GM23338 (cell line): ENCODE results near the gene ABCA1. TPM values are rescaled to one million over a fixed set of nuclear protein-coding genes. Genes with fewer than 3 reads are reported as not detected.

Experiments used
- ATAC-seq: fragments of 200-7000 bp; cut with Tn5 transposase; 3 replicates; pipeline ENCODE4 v1.9.1; 2020
- DNase-seq: peaks from one replicate; pipeline ENCODE4 v3.0.0-alpha.2; 2015; ENCODE audit warnings: low spot score
- H2AFZ ChIP-seq: fragments of 200-600 bp; sonication (generic); 2 replicates; pipeline ENCODE4 v1.8.0; 2016; ENCODE audit warnings: antibody characterized with exemption, mild to moderate bottlenecking, moderate library complexity
- H3F3A ChIP-seq: fragments of 200-600 bp; sonication (generic); replicated peaks from 2 replicates; pipeline ENCODE4 v1.8.0; 2017; ENCODE audit warnings: antibody characterized with exemption, mixed run types, low read depth
- H3K27ac ChIP-seq: fragments of 200-600 bp; sonication (generic); 2 replicates; pipeline ENCODE4 v1.6.1; 2016; ENCODE audit warnings: low read depth
- H3K27me3 ChIP-seq: fragments of 200-600 bp; sonication (generic); 2 replicates; pipeline ENCODE4 v1.8.0; 2016; ENCODE audit warnings: mild to moderate bottlenecking, mixed run types, moderate library complexity; ENCODE audit not compliant: insufficient read depth
- H3K36me3 ChIP-seq: fragments of 200-600 bp; sonication (generic); 2 replicates; pipeline ENCODE4 v1.8.0; 2016; ENCODE audit warnings: mild to moderate bottlenecking; ENCODE audit not compliant: insufficient read depth
- H3K4me1 ChIP-seq: fragments of 200-600 bp; sonication (generic); 2 replicates; pipeline ENCODE4 v1.8.0; 2016; ENCODE audit warnings: mild to moderate bottlenecking, moderate library complexity; ENCODE audit not compliant: insufficient read depth
- H3K4me2 ChIP-seq: fragments of 200-600 bp; sonication (generic); 2 replicates; pipeline ENCODE4 v1.7.1; 2017; ENCODE audit warnings: mixed run types
- H3K4me3 ChIP-seq: fragments of 200-600 bp; sonication (generic); 2 replicates; pipeline ENCODE4 v1.6.1; 2016; ENCODE audit warnings: mixed run types
- H3K79me2 ChIP-seq: fragments of 200-600 bp; sonication (generic); replicated peaks from 2 replicates; pipeline ENCODE4 v1.8.0; 2017; ENCODE audit warnings: mild to moderate bottlenecking; ENCODE audit not compliant: insufficient read depth
- H3K9me2 ChIP-seq: fragments of 200-600 bp; sonication (generic); 2 replicates; pipeline ENCODE4 v1.8.0; 2017; ENCODE audit not compliant: insufficient read depth
- H4K20me1 ChIP-seq: fragments of 200-600 bp; sonication (generic); replicated peaks from 2 replicates; pipeline ENCODE4 v1.8.0; 2017; ENCODE audit warnings: mild to moderate bottlenecking; ENCODE audit not compliant: insufficient read depth
- H3K27ac Mint-ChIP-seq: 2 replicates; pipeline ENCODE4 v1.8.0; 2020; ENCODE audit warnings: inconsistent platforms, mild to moderate bottlenecking, moderate library complexity, mixed read lengths
- H3K27me3 Mint-ChIP-seq: 3 replicates; pipeline ENCODE4 v1.8.0; 2022; ENCODE audit warnings: low read depth, mild to moderate bottlenecking, moderate library complexity, mixed read lengths, inconsistent platforms; ENCODE audit not compliant: insufficient read depth, poor library complexity
- H3K36me3 Mint-ChIP-seq: 3 replicates; pipeline ENCODE4 v1.8.0; 2021; ENCODE audit warnings: low read depth, mild to moderate bottlenecking, inconsistent platforms, moderate library complexity, mixed read lengths
- H3K4me1 Mint-ChIP-seq: 3 replicates; pipeline ENCODE4 v1.8.0; 2020; ENCODE audit warnings: mild to moderate bottlenecking, inconsistent platforms, mixed read lengths
- H3K4me3 Mint-ChIP-seq: 3 replicates; pipeline ENCODE4 v1.8.0; 2021; ENCODE audit warnings: moderate library complexity, mild to moderate bottlenecking, inconsistent platforms, mixed read lengths
- H3K9me3 Mint-ChIP-seq: 3 replicates; pipeline ENCODE4 v1.8.0; 2020; ENCODE audit warnings: moderate library complexity, mild to moderate bottlenecking, inconsistent platforms, mixed read lengths
- CREB1 ChIP-seq: fragments of 250-450 bp; sonication (Bioruptor Pico); IDR thresholded peaks from 2 replicates; pipeline ENCODE4 v1.5.0; 2020; ENCODE audit warnings: low read depth, mild to moderate bottlenecking, moderate library complexity
- CTCF ChIP-seq, 2 experiments: fragments of 200-600 bp in 1 of 2; sonication (generic) in 1 of 2; conservative IDR thresholded peaks; 2 replicates each; pipeline versions ENCODE4 v1.5.1 to v1.6.1; 2016 to 2017; ENCODE audit warnings: antibody characterized with exemption in 2 of 2, low read depth in 2 of 2, mild to moderate bottlenecking in 2 of 2, moderate library complexity in 1 of 2
- ETS1 ChIP-seq: IDR thresholded peaks from 2 replicates; pipeline ENCODE4 v1.6.1; 2016; ENCODE audit warnings: antibody characterized with exemption
- EZH2 ChIP-seq: fragments of 200-600 bp; sonication (generic); IDR thresholded peaks from one replicate; pipeline ENCODE4 v1.8.0; 2017; ENCODE audit warnings: antibody characterized with exemption, mild to moderate bottlenecking, low read depth; ENCODE audit not compliant: unreplicated experiment
- EZH2phosphoT487 ChIP-seq: fragments of 200-600 bp; sonication (generic); IDR thresholded peaks from one replicate; pipeline ENCODE4 v1.8.1; 2018; ENCODE audit warnings: antibody characterized with exemption; ENCODE audit not compliant: unreplicated experiment
- JUNB ChIP-seq: IDR thresholded peaks from one replicate; pipeline ENCODE4 v1.6.1; 2016; ENCODE audit warnings: antibody characterized with exemption; ENCODE audit not compliant: unreplicated experiment
- NANOG ChIP-seq: IDR thresholded peaks from 2 replicates; pipeline ENCODE4 v1.6.1; 2016; ENCODE audit warnings: antibody characterized with exemption, borderline replicate concordance
- POLR2AphosphoS5 ChIP-seq: IDR thresholded peaks from 2 replicates; pipeline ENCODE4 v1.6.1; 2016; ENCODE audit warnings: antibody characterized with exemption, low read depth
- STAT1 ChIP-seq: IDR thresholded peaks from one replicate; pipeline ENCODE4 v1.6.1; 2016; ENCODE audit warnings: antibody characterized with exemption; ENCODE audit not compliant: unreplicated experiment
- ZNF114 ChIP-seq: fragments of 250-450 bp; sonication (Bioruptor Pico); IDR thresholded peaks from 2 replicates; pipeline ENCODE4 v1.5.0; 2020; ENCODE audit warnings: mild to moderate bottlenecking, moderate library complexity
- ZNF331 ChIP-seq: fragments of 250-450 bp; sonication (Bioruptor Pico); IDR thresholded peaks from 2 replicates; pipeline ENCODE4 v1.5.0; 2020; ENCODE audit warnings: low read depth, mild to moderate bottlenecking, moderate library complexity
- ZNF462 ChIP-seq: fragments of 250-450 bp; sonication (Bioruptor Pico); IDR thresholded peaks from 2 replicates; pipeline ENCODE4 v1.5.0; 2020; ENCODE audit warnings: mild to moderate bottlenecking, moderate library complexity
- polyA plus RNA-seq: library from polyadenylated mRNA; unstranded; fragments of >200 nt; fragmentation: Nextera tagmentation; extraction: Ambion mirVana; gene quantifications from 2 replicates; pipeline ENCODE4 v1.2.1, GENCODE V29; 2016
- total RNA-seq: library from RNA; depleted of rRNA; stranded (reverse); fragments of >200 nt; shearing (Covaris generic); gene quantifications from 2 replicates; pipeline ENCODE4 v1.2.3, GENCODE V29; 2014
- TF ChIP-seq, protein P1 (sequence below): IDR thresholded peaks from one replicate; pipeline ENCODE4 v1.6.1; 2018; ENCODE audit warnings: antibody characterized with exemption; ENCODE audit not compliant: unreplicated experiment

Gene ABCA1
- total and polyA plus RNA-seq, 2 experiments from 2014 or later: 1.4 to 2.8 TPM

- H3K9me3 Mint-ChIP-seq: peaks cover 11% of the 10 kb centered on the region; the same call in 2 of the 3 replicates
- Histone ChIP-seq H3K27me3 (no peaks in the 10 kb centered on the region), H4K20me1 (peaks cover 3% of the 10 kb centered on the region; the same call in 1 of the 2 replicates), H3K4me3 (no peak overlapping the region), H3K79me2 (no peaks in the 10 kb centered on the region), H3K27ac (no peak overlapping the region), H3K9me2 (no peaks in the 10 kb centered on the region), H2AFZ (no peak overlapping the region), H3K4me1 (peaks cover 23% of the 10 kb centered on the region), H3K36me3 (no peaks in the 10 kb centered on the region), H3K4me2 (no peak overlapping the region), H3F3A (no peaks in the 10 kb centered on the region)
- DNase-seq (no peak), ATAC-seq (no peak)
- peaks cover 55% of the 10 kb centered on the region for H3K36me3 Mint-ChIP-seq
- no peak overlapping the region for H3K4me3 Mint-ChIP-seq
- peaks cover 17% of the 10 kb centered on the region for H3K27me3 Mint-ChIP-seq
- TF ChIP-seq NANOG (no peak), JUNB (no peak), ZNF331 (CRISPR knock-in tag) (no peak), ZNF462 (CRISPR knock-in tag) (no peak), CREB1 (no peak), ZNF114 (CRISPR knock-in tag) (no peak), POLR2AphosphoS5 (no peak), STAT1 (no peak), EZH2phosphoT487 (no peak), EZH2 (no peak), CTCF (conservative IDR thresholded peaks at IDR 0.05; ENCODE audit: low read depth in 2 of 2) (no peak), ETS1 (no peak)
- TF ChIP-seq, protein P1, sequence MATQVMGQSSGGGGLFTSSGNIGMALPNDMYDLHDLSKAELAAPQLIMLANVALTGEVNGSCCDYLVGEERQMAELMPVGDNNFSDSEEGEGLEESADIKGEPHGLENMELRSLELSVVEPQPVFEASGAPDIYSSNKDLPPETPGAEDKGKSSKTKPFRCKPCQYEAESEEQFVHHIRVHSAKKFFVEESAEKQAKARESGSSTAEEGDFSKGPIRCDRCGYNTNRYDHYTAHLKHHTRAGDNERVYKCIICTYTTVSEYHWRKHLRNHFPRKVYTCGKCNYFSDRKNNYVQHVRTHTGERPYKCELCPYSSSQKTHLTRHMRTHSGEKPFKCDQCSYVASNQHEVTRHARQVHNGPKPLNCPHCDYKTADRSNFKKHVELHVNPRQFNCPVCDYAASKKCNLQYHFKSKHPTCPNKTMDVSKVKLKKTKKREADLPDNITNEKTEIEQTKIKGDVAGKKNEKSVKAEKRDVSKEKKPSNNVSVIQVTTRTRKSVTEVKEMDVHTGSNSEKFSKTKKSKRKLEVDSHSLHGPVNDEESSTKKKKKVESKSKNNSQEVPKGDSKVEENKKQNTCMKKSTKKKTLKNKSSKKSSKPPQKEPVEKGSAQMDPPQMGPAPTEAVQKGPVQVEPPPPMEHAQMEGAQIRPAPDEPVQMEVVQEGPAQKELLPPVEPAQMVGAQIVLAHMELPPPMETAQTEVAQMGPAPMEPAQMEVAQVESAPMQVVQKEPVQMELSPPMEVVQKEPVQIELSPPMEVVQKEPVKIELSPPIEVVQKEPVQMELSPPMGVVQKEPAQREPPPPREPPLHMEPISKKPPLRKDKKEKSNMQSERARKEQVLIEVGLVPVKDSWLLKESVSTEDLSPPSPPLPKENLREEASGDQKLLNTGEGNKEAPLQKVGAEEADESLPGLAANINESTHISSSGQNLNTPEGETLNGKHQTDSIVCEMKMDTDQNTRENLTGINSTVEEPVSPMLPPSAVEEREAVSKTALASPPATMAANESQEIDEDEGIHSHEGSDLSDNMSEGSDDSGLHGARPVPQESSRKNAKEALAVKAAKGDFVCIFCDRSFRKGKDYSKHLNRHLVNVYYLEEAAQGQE: no peak
- peaks cover 38% of the 10 kb centered on the region for H3K4me1 Mint-ChIP-seq
- no peak overlapping the region for H3K27ac Mint-ChIP-seq
Measured at GRCh38 chr9:104871961-104872527, 55.9 kb downstream of the ABCA1 start.
